Ovary (tissue), 9 donors: ENCODE measurements around the gene INF2. TPM values are rescaled to one million over a fixed set of nuclear protein-coding genes. Genes with fewer than 3 reads are reported as not detected.

Experiments
- DNase-seq, 5 donors: peaks; one replicate each; pipeline ENCODE4 v3.0.0-alpha.2; 2019 to 2020
- H3K27ac ChIP-seq, 2 donors: fragments of 200-600 bp; one replicate each; pipeline versions ENCODE4 v1.5.1 to v1.8.0; 2019 to 2022
- H3K27me3 ChIP-seq: fragments of 200-600 bp; one replicate; pipeline ENCODE4 v1.8.0; 2022
- H3K36me3 ChIP-seq: fragments of 200-600 bp; sonication (generic); one replicate; pipeline ENCODE4 v1.5.1; 2019
- H3K4me1 ChIP-seq: one replicate; pipeline ENCODE4 v1.8.1; 2013; ENCODE audit warnings: mild to moderate bottlenecking, moderate library complexity; ENCODE audit not compliant: insufficient read depth
- H3K4me3 ChIP-seq: fragments of 200-600 bp; sonication (generic); one replicate; pipeline ENCODE4 v1.5.1; 2017
- H3K9me3 ChIP-seq, 2 donors: fragments of 200-600 bp in 1 of 2; sonication (generic) in 1 of 2; one replicate each; pipeline versions ENCODE4 v1.5.1 to v1.8.1; 2013 to 2019; ENCODE audit warnings: mild to moderate bottlenecking in 1 of 2, moderate library complexity in 1 of 2
- EP300 ChIP-seq: sonication (generic); formaldehyde crosslinking; IDR thresholded peaks from one replicate; pipeline ENCODE4 v1.6.1; 2017; ENCODE audit warnings: antibody characterized with exemption
- POLR2A ChIP-seq: fragments of 450-650 bp; IDR thresholded peaks from one replicate; pipeline ENCODE4 v1.6.1; 2017; ENCODE audit warnings: antibody characterized with exemption, mild to moderate bottlenecking, moderate library complexity
- WGBS, 3 donors: extraction: QIAGEN DNeasy Blood & Tissue Kit in 1 of 3; methylation state at CpG; one replicate each; pipeline versions ENCODE4 v1.1.5 to v1.1.7; 2013 to 2017; 5-methylcytosine and 5-hydroxymethylcytosine counted together
- intact Hi-C, 4 donors: fragments of 100-400 bp; cut with DNase I; formaldehyde crosslinking; loops; one replicate each; pipeline versions ENCODE4 v1.11.0 to v1.15.1; 2022 to 2023
- polyA plus RNA-seq, 2 donors: library from polyadenylated mRNA; stranded (reverse); fragments of 200-250 nt in 1 of 2; fragments of 350-450 nt in 1 of 2; fragmentation: Illumina TruSeq in 1 of 2; extraction: RNeasy Lipid Tissue Mini Kit (QIAGEN cat#74804) in 1 of 2; gene quantifications; one replicate each; pipeline ENCODE4 v1.2.3, GENCODE V29; 2013 to 2014
- total RNA-seq, 7 donors: library from RNA; depleted of rRNA in 2 of 7; stranded (reverse); fragments of >200 nt in 2 of 7; fragmentation: NEBNext Ultra II Directional in 3 of 7; extraction: Animal tissue kit (Norgen Biotek cat#: 25700) in 3 of 7; gene quantifications; one replicate each; pipeline versions ENCODE4 v1.1.0 to v1.2.4, GENCODE V29; 2016 to 2023
- TF ChIP-seq, protein P1 (sequence below), 3 donors: fragments of 450-650 bp in 2 of 3; fragments of 200-600 bp in 1 of 3; IDR thresholded peaks; one replicate each; pipeline versions ENCODE4 v1.5.1 to v1.8.0; 2016 to 2022; ENCODE audit warnings: antibody characterized with exemption in 3 of 3, mild to moderate bottlenecking in 1 of 3
- donor health status: DM: no; HTN: no; CAD: no; lungs with moderate emphysema.
- donor health status: DM: no; HTN: no; CAD: no.
- donor health status: Bipolar disorder and iron deficiency.
- donor health status: DM: yes; HTN: yes; CAD: no.
- donor health status: DM: no; HTN: no; CAD: no.
- donor health status: DM: yes; HTN: yes; CAD: no.

Gene INF2
- total and polyA plus RNA-seq, 9 donors = 6.3 to 40.7 (median 18.4) TPM

DNA sequence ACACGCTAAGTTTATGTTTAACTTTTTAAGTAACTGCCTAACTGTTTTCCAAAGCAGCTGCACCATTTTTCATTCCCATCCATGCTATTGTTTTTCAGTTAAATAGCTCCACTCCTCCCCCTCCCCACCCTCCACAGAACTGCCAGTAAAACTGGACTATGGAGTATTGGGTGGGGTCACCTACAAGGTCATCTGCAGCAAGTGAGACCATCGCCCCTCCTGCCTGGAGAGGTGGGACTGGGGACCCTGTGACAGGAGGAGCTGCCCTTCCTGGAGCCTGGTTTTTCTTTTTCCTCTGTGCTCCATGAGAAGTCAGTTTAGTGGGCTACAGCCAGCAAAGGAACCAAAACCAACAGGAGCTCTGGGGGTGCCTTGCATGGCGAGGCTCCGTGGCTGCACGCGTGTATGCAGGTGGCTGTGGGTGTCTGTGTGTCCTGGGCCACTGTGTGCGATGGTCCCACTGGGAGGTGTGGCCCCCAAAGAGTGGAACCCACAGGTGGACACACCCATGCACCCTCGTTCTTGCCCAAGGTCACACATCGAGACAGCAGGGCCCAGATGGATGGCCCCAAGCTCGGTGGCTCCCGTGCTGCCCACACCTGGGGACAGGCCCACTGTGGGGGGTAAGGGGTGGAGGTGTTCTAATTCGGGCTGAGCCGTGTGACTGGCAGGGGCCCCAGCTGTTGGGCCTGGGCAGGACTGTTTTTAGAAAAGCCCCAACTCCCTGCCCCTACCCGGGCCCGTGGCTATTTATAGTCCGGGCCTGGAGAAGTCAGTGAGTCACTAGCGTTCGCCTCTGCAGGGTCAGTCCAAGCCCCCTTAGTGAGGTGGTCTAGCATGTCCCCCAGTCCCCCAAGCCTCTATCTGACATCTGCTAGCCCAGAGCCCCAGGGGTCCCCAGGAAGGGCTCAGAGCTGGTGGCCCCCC is 32.4 kb downstream of the INF2 start:
- Histone ChIP-seq H3K27me3 (no peaks in the 10 kb centered on the region), H3K27ac (no peak overlapping the region), H3K9me3 (no peaks in the 10 kb centered on the region), H3K36me3 (no peaks in the 10 kb centered on the region), H3K4me1 (peaks cover 3% of the 10 kb centered on the region), H3K4me3 (no peak overlapping the region)
- intact Hi-C loops = no loop called here
- TF ChIP-seq, protein P1, sequence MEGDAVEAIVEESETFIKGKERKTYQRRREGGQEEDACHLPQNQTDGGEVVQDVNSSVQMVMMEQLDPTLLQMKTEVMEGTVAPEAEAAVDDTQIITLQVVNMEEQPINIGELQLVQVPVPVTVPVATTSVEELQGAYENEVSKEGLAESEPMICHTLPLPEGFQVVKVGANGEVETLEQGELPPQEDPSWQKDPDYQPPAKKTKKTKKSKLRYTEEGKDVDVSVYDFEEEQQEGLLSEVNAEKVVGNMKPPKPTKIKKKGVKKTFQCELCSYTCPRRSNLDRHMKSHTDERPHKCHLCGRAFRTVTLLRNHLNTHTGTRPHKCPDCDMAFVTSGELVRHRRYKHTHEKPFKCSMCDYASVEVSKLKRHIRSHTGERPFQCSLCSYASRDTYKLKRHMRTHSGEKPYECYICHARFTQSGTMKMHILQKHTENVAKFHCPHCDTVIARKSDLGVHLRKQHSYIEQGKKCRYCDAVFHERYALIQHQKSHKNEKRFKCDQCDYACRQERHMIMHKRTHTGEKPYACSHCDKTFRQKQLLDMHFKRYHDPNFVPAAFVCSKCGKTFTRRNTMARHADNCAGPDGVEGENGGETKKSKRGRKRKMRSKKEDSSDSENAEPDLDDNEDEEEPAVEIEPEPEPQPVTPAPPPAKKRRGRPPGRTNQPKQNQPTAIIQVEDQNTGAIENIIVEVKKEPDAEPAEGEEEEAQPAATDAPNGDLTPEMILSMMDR (IDR thresholded peaks at IDR 0.05) = no peak
- WGBS, 3 donors = 49 to 57% (median 55%) methylated on average over 18 of the region's 18 CpGs
- no peak for DNase-seq

DNA sequence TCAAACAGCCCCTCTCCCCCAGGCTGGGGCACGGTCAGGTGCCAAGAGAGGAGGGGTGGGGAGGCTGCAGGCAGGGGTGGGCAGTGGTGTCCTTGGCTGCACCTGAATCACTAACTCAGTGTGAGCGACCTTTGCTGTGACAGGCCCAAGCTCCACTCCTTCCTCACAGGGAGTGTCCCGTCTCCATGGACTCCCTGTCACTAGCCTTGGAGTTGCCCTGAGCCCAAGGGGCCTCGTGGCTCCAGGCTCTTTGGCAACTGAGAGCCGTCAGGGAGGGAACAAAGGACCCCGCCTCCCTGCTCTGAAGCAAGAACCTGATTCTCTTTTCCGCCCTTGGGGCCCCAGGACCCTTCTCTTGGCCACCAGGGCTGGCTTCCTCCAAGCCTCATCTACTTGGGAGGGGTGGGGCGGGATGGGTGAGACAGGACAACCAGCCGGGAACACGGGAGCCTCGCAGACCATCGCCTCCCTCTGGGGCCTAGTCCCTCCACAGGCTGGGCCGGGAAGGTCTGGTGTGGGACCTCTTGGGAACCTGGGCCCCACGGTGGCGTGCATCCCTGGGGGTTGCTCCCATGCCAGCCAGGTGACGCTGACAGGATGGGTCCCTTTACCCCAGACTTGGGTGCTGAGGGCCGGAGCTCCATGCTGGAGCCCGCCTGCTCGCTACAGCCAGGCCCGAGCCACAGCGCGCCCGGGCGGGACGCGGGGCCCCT is 33.7 kb downstream of the INF2 start:
- DNase-seq = no peak
- intact Hi-C loops = no loop called here
- Histone ChIP-seq H3K27ac (no peak overlapping the region), H3K4me1 (peaks cover 3% of the 10 kb centered on the region), H3K4me3 (no peak overlapping the region), H3K27me3 (no peaks in the 10 kb centered on the region), H3K36me3 (no peaks in the 10 kb centered on the region), H3K9me3 (no peaks in the 10 kb centered on the region)
- TF ChIP-seq, protein P1 (IDR thresholded peaks at IDR 0.05) = no peak
- no peak for TF ChIP-seq EP300
- no peak for TF ChIP-seq POLR2A
- WGBS, 3 donors = 56 to 70% (median 68%) methylated on average over 16 to 26 of the region's 26 CpGs

DNA sequence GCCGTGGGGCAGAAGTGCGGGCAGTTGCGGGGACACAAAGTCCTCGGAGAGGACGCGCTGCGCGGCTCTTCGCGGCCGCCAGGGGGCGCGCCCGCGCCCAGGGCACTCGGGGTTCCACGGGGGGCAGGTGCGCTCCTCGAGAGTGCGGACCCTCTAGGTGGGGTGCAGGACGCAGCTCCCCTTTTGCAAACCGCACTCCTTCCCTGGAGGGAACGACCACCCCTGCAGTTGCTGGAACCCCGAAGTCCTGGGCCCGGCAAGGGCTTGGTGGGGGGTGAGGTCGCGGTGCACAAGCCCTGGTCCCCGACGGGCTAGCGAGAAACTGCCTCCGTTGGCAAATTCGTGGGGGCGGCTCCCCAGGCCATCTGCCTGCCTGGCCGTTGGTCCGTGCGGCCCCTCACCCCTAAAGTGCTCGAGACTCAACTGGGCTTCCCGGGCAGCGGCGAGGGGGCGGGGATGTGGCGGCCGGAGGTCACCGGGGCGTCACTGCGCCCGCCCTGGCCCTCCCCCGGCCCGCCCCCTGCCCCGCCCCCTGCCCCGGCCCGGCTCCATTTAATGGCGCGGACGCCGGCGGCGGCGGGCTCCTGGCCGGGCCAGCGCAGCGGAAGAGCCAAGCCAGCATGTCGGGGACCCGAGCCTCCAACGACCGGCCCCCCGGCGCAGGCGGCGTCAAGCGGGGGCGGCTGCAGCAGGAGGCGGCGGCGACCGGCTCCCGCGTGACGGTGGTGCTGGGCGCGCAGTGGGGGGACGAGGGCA is 34.4 kb downstream of the INF2 start, which contains the start of gene ADSS1:
TSS of gene ADSS1 (plus strand) at position 579 of the 756 bp plus-strand sequence. CDS start at position 621, 42 bp downstream.
- H3K27ac ChIP-seq = no peak within 1 kb of the TSS
- no peaks in the 10 kb centered on the region for H3K36me3 ChIP-seq
- H3K27me3 ChIP-seq = no peaks in the 10 kb centered on the region
- peaks cover 3% of the 10 kb centered on the region for H3K4me1 ChIP-seq
- H3K9me3 ChIP-seq = no peaks in the 10 kb centered on the region
- TF ChIP-seq POLR2A = no peak
- no peak for TF ChIP-seq EP300
- TF ChIP-seq, protein P1 (IDR thresholded peaks at IDR 0.05) = peak; percentile 24 to 44 (median 34)
- intact Hi-C loops = no loop called here
- WGBS, 3 donors = 2% methylated on average over 68 to 82 of the region's 82 CpGs
- peak; percentile 36 to 70 (median 61) for DNase-seq
- H3K4me3 ChIP-seq = peak within 1 kb of the TSS; percentile 45

DNA sequence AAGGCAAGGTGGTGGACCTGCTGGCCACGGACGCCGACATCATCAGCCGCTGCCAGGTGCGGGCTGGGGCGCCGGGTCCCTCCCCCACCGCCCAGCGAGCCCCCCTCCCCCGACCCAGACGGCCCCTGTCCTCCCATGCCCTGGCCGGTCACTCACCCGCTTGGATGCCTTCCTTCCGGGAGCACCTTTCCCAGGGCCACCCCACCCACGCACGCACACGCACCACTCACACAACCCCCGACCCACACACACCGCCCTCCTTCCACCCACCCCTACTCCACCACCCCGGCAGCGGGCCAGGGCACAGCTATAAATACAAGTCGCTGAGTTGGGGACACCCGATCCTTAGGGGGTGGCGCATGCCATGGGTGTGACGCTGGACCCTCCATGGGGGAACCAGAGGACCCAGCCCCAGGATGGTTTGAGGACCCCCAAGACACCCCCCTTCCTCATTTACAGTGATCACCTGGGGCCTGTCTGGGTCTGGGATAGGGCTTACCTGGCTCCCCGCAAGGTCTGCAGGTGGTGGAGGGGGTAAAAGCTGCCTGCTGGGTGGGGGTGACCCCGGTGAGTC is 35.1 kb downstream of the INF2 start:
- H3K4me1 ChIP-seq = peaks cover 3% of the 10 kb centered on the region
- no peak for TF ChIP-seq POLR2A
- peak overlapping the region; percentile 45 for H3K4me3 ChIP-seq
- intact Hi-C loops = no loop called here
- H3K9me3 ChIP-seq = no peaks in the 10 kb centered on the region
- WGBS, 3 donors = 2 to 4% (median 3%) methylated on average over 13 to 27 of the region's 27 CpGs
- no peaks in the 10 kb centered on the region for H3K27me3 ChIP-seq
- H3K36me3 ChIP-seq = no peaks in the 10 kb centered on the region
- DNase-seq = peak; percentile 34 to 67 (median 54)
- no peak overlapping the region for H3K27ac ChIP-seq
